Breast epithelium (tissue), 4 donors: Measurements from ENCODE around the gene PRMT1. TPM values are rescaled to one million over a fixed set of nuclear protein-coding genes. Genes with fewer than 3 reads are reported as not detected.

Experiments used
- DNase-seq, 2 donors: peaks; one replicate each; pipeline ENCODE4 v3.0.0-alpha.2; 2019; ENCODE audit warnings: low spot score in 2 of 2
- H3K27ac ChIP-seq, 2 donors: fragments of 200-600 bp; sonication (generic) in 1 of 2; one replicate each; pipeline ENCODE4 v1.5.1; 2016 to 2019; ENCODE audit warnings: mild to moderate bottlenecking in 1 of 2
- H3K27me3 ChIP-seq, 2 donors: fragments of 200-600 bp; sonication (generic) in 1 of 2; one replicate each; pipeline versions ENCODE4 v1.5.1 to v1.6.0; 2017 to 2019; ENCODE audit warnings: control low read depth in 1 of 2, mild to moderate bottlenecking in 1 of 2
- H3K36me3 ChIP-seq: fragments of 200-600 bp; one replicate; pipeline ENCODE4 v1.5.1; 2019
- H3K4me1 ChIP-seq, 2 donors: fragments of 200-600 bp; sonication (generic); one replicate each; pipeline ENCODE4 v1.5.1; 2016 to 2019; ENCODE audit warnings: control low read depth in 1 of 2
- H3K4me3 ChIP-seq, 3 donors: fragments of 200-600 bp; sonication (generic); 1 replicate in 2 of 3; 2 replicates in 1 of 3; pipeline ENCODE4 v1.5.1; 2016 to 2019; ENCODE audit warnings: mild to moderate bottlenecking in 3 of 3, moderate library complexity in 2 of 3
- H3K9me3 ChIP-seq, 2 donors: fragments of 200-600 bp; sonication (generic) in 1 of 2; one replicate each; pipeline ENCODE4 v1.5.1; 2016 to 2019; ENCODE audit warnings: control low read depth in 1 of 2
- CTCF ChIP-seq, 3 donors: fragments of 450-650 bp; IDR thresholded peaks; one replicate each; pipeline ENCODE4 v1.5.1; 2016 to 2017; ENCODE audit warnings: antibody characterized with exemption in 3 of 3, mild to moderate bottlenecking in 3 of 3, moderate library complexity in 3 of 3
- POLR2A ChIP-seq: fragments of 450-650 bp; IDR thresholded peaks from one replicate; pipeline ENCODE4 v1.6.1; 2016; ENCODE audit warnings: antibody characterized with exemption, mild to moderate bottlenecking, moderate library complexity
- POLR2AphosphoS5 ChIP-seq, 3 donors: sonication (generic); formaldehyde crosslinking; IDR thresholded peaks; one replicate each; pipeline ENCODE4 v1.6.1; 2017; ENCODE audit warnings: antibody characterized with exemption in 3 of 3
- intact Hi-C: fragments of 100-400 bp; cut with DNase I; formaldehyde crosslinking; loops from one replicate; pipeline ENCODE4 v1.15.1; 2023; ENCODE audit warnings: low total_unique reads
- total RNA-seq, 3 donors: library from RNA; depleted of rRNA; stranded (reverse); fragments of >200 nt; gene quantifications; one replicate each; pipeline ENCODE4 v1.1.0, GENCODE V29; 2016

The PRMT1 gene
- total RNA-seq, 3 donors from 2014 or later, result 137 to 227 (median 154) TPM

- Histone ChIP-seq H3K9me3 (no peaks in the 10 kb centered on the region), H3K4me3 (no peak overlapping the region), H3K27me3 (no peaks in the 10 kb centered on the region), H3K36me3 (no peaks in the 10 kb centered on the region), H3K4me1 (no peaks in the 10 kb centered on the region), H3K27ac (no peak overlapping the region)
- DNase-seq, result no peak
- intact Hi-C loops, result loop anchor here (2.0 kb wide), 1 partner anchor 28 kb away; no protein-coding TSS in a partner anchor
- TF ChIP-seq POLR2AphosphoS5 (IDR thresholded peaks at IDR 0.05) (no peak), CTCF (IDR thresholded peaks at IDR 0.05) (no peak), POLR2A (no peak)
Observed at GRCh38 chr19:49704888-49705642, 28.0 kb downstream of the PRMT1 start.

GRCh38 chr19:49705919-49706318 is 28.8 kb downstream of the PRMT1 start:
- no peak for TF ChIP-seq POLR2A
- no peak for TF ChIP-seq CTCF (IDR thresholded peaks at IDR 0.05)
- Histone ChIP-seq H3K4me1 (no peaks in the 10 kb centered on the region), H3K9me3 (no peaks in the 10 kb centered on the region), H3K36me3 (no peaks in the 10 kb centered on the region), H3K27ac (no peak overlapping the region), H3K27me3 (no peaks in the 10 kb centered on the region), H3K4me3 (no peak overlapping the region)
- DNase-seq, result no peak
- intact Hi-C loops, result loop anchor here (2.0 kb wide), 1 partner anchor 27 kb away; no protein-coding TSS in a partner anchor

GRCh38 chr19:49710372-49710951 is 33.4 kb downstream of the PRMT1 start:
- intact Hi-C loops, result no loop called here
- no peaks in the 10 kb centered on the region for H3K27me3 ChIP-seq
- H3K36me3 ChIP-seq, result no peaks in the 10 kb centered on the region
- H3K27ac ChIP-seq, result no peak overlapping the region
- no peak for DNase-seq
- H3K9me3 ChIP-seq, result no peaks in the 10 kb centered on the region
- H3K4me3 ChIP-seq, result no peak overlapping the region
- H3K4me1 ChIP-seq, result no peaks in the 10 kb centered on the region
- no peak for TF ChIP-seq POLR2A
- TF ChIP-seq POLR2AphosphoS5 (IDR thresholded peaks at IDR 0.05), result no peak
- TF ChIP-seq CTCF (IDR thresholded peaks at IDR 0.05), result no peak

GRCh38 chr19:49712397-49712859 is 35.4 kb downstream of the PRMT1 start:
- TF ChIP-seq POLR2AphosphoS5 (IDR thresholded peaks at IDR 0.05), result no peak
- TF ChIP-seq CTCF (IDR thresholded peaks at IDR 0.05), result no peak
- no peak for TF ChIP-seq POLR2A
- Histone ChIP-seq H3K27ac (peak overlapping the region in 1 of 2 donors; percentile 38), H3K9me3 (no peaks in the 10 kb centered on the region), H3K4me1 (no peaks in the 10 kb centered on the region), H3K27me3 (no peaks in the 10 kb centered on the region), H3K4me3 (peak overlapping the region in 2 of 3 donors; percentile 23 to 49), H3K36me3 (no peaks in the 10 kb centered on the region)
- intact Hi-C loops, result no loop called here
- peak in 1 of 2 donors; percentile 39 for DNase-seq

- no peak for TF ChIP-seq POLR2A
- no peak for TF ChIP-seq CTCF (IDR thresholded peaks at IDR 0.05)
- no peak for TF ChIP-seq POLR2AphosphoS5 (IDR thresholded peaks at IDR 0.05)
- Histone ChIP-seq H3K4me3 (no peak overlapping the region), H3K4me1 (no peaks in the 10 kb centered on the region), H3K36me3 (no peaks in the 10 kb centered on the region), H3K27ac (no peak overlapping the region), H3K27me3 (no peaks in the 10 kb centered on the region), H3K9me3 (no peaks in the 10 kb centered on the region)
- no peak for DNase-seq
- intact Hi-C loops, result no loop called here
Observed at GRCh38 chr19:49713236-49713845, 36.3 kb downstream of the PRMT1 start.
